Urinary bladder (tissue), 4 donors: ENCODE data around the gene MYOF. TPM values are rescaled to one million over a fixed set of nuclear protein-coding genes. Genes with fewer than 3 reads are reported as not detected.
"Not testable (repeated sequence)": the region's sequence is repeated elsewhere in the genome, so short reads cannot be mapped to it uniquely, and the experiment has no call there.

Source experiments
- DNase-seq: peaks from one replicate; pipeline ENCODE4 v3.0.0-alpha.2; 2015; ENCODE audit errors: extremely low spot score
- H3K27ac ChIP-seq: one replicate; pipeline ENCODE4 v1.5.1; 2013; ENCODE audit warnings: low read depth, mild to moderate bottlenecking, moderate library complexity
- H3K36me3 ChIP-seq: one replicate; pipeline ENCODE4 v1.6.1; 2013; ENCODE audit warnings: mild to moderate bottlenecking, moderate library complexity; ENCODE audit not compliant: insufficient read depth
- H3K4me1 ChIP-seq: one replicate; pipeline ENCODE4 v1.6.1; 2013; ENCODE audit warnings: mild to moderate bottlenecking, moderate library complexity; ENCODE audit not compliant: insufficient read depth
- H3K4me3 ChIP-seq: one replicate; pipeline ENCODE4 v1.5.1; 2013; ENCODE audit warnings: low read depth, low read length
- WGBS: extraction: QIAGEN DNeasy Blood & Tissue Kit; methylation state at CpG from one replicate; pipeline ENCODE4 v1.1.7; 2013; 5-methylcytosine and 5-hydroxymethylcytosine counted together
- polyA plus RNA-seq: library from polyadenylated mRNA; stranded (reverse); fragments of 200-250 nt; gene quantifications from one replicate; pipeline ENCODE4 v1.2.3, GENCODE V29; 2013
- total RNA-seq: library from RNA; depleted of rRNA; stranded (reverse); fragments of >200 nt; gene quantifications from one replicate; pipeline ENCODE4 v1.2.3, GENCODE V29; 2014
- donor health status: healthy with polysubstance abuse.
- donor health status: healthy.

The MYOF gene
- total and polyA plus RNA-seq, 2 donors, result 61.3 to 99.1 TPM

DNA sequence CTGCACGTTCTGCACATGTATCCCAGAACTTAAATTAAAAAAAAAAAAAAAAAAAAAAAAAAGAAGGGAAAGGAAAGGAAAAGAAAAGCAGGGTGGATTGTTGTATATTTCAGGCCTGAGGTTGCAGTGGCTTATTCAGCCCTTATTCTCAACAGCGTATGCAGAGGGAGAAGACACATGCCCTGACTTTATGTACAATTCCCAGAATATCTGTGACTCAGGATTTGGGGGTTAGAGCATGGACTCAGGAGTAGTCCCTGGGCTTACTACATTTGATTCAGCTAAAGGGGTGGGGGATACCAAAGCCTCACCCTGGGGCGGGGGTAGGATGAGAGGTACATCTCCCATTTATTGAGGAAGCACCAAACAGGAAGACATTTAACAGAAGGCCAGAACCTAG lies 137.4 kb downstream of the MYOF start:
- peaks cover 2% of the 10 kb centered on the region for H3K36me3 ChIP-seq
- DNase-seq, result no peak
- H3K27ac ChIP-seq, result no peak overlapping the region
- WGBS, result 83% methylated on average over 3 of the region's 3 CpGs
- no peak overlapping the region for H3K4me3 ChIP-seq
- no peaks in the 10 kb centered on the region for H3K4me1 ChIP-seq

DNA sequence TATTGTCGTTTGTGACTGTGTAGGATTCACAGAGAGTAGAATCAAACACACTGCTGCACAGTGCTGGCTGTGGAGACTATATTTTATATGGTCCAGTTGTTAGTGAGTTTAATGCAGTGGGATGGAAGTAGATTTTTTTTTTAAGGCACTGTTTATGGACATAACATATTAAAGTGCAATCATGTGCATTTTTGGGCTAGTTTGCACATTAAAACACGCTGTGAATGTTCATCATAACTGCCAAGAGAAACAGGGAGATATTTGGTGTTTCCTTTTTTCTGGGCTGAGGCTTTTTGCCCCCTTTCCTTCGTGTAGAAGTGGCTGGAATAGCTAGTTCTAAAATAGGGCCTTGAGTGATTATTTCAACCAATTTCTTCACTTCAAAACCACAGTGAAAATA lies 139.2 kb downstream of the MYOF start:
- Histone ChIP-seq H3K36me3 (peaks cover 3% of the 10 kb centered on the region), H3K4me1 (no peaks in the 10 kb centered on the region), H3K4me3 (no peak overlapping the region), H3K27ac (no peak overlapping the region)
- WGBS, result 58% methylated on average over 3 of the region's 3 CpGs
- no peak for DNase-seq

DNA sequence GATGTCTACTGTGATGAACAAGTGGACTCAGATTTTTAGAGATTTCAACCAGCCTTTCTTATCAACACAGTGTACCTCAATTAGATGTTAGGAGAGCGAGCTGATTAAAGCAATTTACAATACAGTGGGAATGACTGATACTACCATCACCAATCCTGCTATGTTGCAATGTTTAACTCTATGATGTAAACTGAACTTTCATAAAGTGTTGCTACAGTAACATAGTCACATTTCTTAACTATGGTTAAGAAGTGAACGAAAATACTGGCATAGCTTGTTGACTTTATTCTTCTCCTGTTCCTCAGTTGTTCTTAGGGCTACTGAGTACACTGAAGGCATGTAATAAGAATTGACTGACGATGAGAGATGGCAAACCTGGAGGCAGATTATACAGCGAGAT lies 139.8 kb downstream of the MYOF start:
- Histone ChIP-seq H3K4me3 (no peak overlapping the region), H3K36me3 (peaks cover 3% of the 10 kb centered on the region), H3K27ac (no peak overlapping the region), H3K4me1 (no peaks in the 10 kb centered on the region)
- WGBS, result 81% methylated on average over 4 of the region's 4 CpGs
- DNase-seq, result no peak

DNA sequence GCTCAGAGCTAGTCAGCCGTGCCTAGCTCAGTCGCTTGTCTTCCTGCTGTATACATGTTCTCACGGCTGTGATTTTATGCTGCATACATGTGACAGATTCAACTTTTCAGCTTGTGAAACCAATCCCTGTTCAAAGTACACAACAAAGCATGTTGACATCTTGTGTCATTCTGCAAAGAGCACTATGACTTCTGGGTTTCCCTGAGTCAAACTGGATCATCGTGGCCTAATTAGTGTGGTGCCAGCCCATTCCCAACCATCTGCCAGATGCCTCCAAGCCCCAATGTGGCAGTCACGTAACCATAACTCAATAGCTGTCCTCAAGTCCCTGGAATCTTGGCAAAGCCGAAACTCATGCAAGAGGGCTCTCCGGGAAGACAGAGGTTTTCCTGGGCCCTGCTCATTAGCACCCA lies 144.8 kb downstream of the MYOF start:
- H3K4me3 ChIP-seq, result no peak overlapping the region
- WGBS, result 81% methylated on average over 7 of the region's 7 CpGs
- H3K4me1 ChIP-seq, result no peaks in the 10 kb centered on the region
- DNase-seq, result no peak
- H3K36me3 ChIP-seq, result peaks cover 6% of the 10 kb centered on the region
- no peak overlapping the region for H3K27ac ChIP-seq

DNA sequence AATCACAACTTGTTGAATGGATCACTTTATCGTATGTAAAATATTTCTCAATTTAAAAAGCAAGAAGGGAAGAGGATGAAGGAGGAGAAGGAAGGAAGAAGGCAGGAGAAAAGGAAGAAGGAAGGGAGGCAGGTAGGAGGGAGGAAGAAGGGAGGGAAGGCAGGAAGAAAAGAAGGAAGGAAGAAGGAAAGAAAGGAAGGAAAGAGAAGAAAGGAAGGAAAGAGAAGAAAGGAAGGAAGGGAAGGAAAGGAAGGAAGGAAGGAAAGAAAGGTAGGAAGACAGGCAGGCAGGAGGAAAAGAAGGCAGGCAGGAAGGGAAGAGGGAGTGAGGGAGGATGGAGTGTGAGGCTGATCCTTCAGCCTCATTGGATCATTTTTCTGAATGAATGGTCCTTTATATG lies 145.5 kb downstream of the MYOF start:
- Histone ChIP-seq H3K4me1 (no peaks in the 10 kb centered on the region), H3K27ac (no peak overlapping the region), H3K4me3 (no peak overlapping the region), H3K36me3 (peaks cover 6% of the 10 kb centered on the region)
- WGBS, result 100% methylated on average over 1 of the region's 1 CpG
- no peak for DNase-seq

DNA sequence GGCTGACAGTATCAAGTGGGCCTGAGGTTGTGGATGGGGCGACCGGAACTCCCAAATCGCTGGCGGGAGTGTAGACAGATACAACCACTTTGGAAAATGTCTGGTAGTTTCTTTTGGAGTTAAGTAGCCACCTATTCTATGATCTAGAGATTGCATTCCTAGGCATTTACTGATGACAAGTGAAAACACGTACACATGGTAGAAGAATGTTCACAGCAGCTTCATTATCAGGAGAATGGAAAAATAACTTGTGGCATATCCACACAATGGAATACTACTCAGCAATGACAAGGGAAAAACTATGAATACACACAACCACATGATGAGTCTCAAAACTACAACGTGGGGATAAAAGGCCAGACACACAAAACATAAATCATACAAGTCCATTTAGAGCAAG lies 146.0 kb downstream of the MYOF start:
- WGBS, result 94% methylated on average over 6 of the region's 6 CpGs
- peaks cover 6% of the 10 kb centered on the region for H3K36me3 ChIP-seq
- no peak for DNase-seq
- no peak overlapping the region for H3K4me3 ChIP-seq
- no peaks in the 10 kb centered on the region for H3K4me1 ChIP-seq
- no peak overlapping the region for H3K27ac ChIP-seq

DNA sequence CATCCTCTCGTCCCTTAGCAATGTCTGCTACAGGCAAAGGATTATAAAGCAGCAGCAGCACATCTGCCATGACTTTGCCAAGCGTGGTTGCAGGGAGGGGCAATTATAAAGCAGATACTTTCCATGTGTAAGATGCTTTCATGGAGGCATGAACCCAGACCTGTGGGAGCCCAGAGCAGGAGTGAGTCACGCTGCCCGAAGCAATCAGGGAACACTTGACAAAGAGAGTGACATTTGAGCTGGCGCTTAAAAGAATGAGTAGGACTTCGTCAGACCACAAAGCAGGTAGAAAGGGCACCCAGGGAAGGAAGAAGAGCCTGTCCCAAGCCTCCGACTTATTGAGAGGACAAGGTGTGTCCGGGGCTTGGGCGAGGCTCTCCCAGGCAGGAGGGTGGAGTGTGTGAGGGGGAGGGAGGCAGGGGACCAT lies 147.2 kb downstream of the MYOF start:
- 85% methylated on average over 9 of the region's 9 CpGs for WGBS
- Histone ChIP-seq H3K36me3 (peaks cover 8% of the 10 kb centered on the region), H3K27ac (no peak overlapping the region), H3K4me1 (no peaks in the 10 kb centered on the region), H3K4me3 (no peak overlapping the region)
- DNase-seq, result no peak

DNA sequence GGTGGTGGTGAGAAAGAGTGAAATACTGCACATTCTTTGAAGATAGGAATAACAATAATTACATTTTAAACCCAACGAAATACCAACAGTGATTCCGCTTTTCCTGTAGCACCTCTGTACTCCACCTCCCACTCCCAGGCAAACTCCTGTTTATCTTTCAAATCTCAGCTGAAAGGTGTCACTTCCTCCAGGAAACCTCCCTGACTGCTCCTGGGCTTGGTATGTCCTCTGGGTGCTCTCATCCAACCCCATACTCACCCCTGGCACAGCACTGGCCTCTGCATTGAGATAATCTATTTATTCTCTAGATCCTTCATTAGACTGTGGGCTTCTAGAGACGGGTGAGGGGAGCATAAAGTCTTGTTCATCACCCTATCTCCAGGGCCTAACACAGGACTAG lies 148.0 kb downstream of the MYOF start:
- 88% methylated on average over 3 of the region's 3 CpGs for WGBS
- no peaks in the 10 kb centered on the region for H3K4me1 ChIP-seq
- H3K27ac ChIP-seq, result no peak overlapping the region
- peaks cover 8% of the 10 kb centered on the region for H3K36me3 ChIP-seq
- DNase-seq, result no peak
- no peak overlapping the region for H3K4me3 ChIP-seq

DNA sequence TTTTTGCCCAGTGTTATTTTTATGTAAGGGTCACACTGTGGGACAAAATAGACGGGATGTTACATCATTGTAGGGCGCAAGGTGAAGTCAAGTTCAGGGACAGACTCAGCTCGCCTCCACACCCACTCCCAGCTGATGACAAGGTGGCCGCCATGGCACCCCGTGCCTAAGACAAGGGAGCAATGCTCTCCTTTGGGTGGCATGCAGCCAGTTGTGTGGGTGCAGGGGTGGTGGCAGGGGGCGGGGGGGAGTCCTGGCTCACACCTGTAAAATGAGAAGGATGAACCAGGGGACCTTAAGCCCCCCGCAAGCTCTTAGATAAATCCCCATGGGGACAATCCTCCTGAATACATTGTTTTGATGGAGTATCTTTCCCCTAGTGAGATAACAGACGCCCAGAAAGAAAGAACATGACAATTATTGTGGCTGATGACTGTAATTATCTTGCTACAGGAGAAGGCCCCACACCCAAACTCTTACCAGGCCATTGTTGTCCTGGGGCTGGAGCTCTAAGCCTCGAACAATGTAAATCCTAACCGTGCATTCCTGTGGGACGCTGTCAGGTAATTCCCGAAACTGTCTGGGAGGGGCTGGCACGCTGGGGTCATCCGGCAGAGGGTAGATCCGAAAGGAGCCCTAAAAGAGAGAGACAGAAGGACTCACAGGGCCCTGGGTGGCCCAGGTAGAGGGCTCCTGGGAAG lies 148.7 kb downstream of the MYOF start:
- peaks cover 6% of the 10 kb centered on the region for H3K36me3 ChIP-seq
- WGBS, result 80% methylated on average over 15 of the region's 15 CpGs
- H3K4me1 ChIP-seq, result no peaks in the 10 kb centered on the region
- no peak for DNase-seq
- no peak overlapping the region for H3K27ac ChIP-seq
- no peak overlapping the region for H3K4me3 ChIP-seq

DNA sequence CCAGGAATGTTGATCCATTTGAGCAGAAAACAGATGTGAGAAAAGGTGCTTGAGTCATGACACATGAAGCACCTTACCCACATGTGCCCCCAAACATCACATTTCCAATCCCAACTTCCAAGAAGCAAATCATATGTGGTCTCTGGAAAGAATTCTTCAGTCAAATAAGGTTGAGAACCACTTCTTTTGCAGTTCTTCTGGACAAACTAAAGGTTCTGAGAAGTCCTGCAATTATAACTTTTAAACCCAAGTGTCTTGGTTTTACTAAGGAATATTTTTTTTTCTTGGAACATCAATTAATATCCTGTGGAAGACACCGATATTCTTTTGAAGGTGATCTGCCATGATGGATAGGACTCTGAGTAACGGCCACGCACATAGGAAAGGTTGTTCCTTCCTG lies 151.3 kb downstream of the MYOF start:
- Histone ChIP-seq H3K4me1 (no peaks in the 10 kb centered on the region), H3K27ac (no peak overlapping the region), H3K4me3 (no peak overlapping the region), H3K36me3 (peaks cover 7% of the 10 kb centered on the region)
- WGBS, result 91% methylated on average over 3 of the region's 3 CpGs
- no peak for DNase-seq

DNA sequence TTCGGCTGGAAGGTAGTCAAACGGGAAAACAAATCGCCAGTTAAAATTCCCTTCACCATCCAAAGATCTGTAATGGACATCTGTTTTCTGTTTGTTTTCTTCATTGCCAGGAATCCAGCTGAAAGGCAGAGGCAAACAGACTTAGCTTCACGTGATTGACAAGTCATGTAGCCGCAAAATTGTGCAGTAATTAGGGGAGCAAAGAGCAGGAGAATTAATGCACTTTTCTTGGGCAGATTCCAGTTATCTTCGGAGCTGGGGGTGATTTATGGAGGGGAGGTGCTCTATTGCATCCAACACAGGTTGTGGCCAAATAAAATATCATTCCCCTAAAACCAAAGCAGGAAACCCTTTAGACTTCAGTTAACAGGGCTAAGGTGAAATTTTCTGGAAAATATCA lies 162.2 kb downstream of the MYOF start:
- peak; percentile 10 for DNase-seq
- Histone ChIP-seq H3K36me3 (peaks cover 5% of the 10 kb centered on the region), H3K4me1 (no peaks in the 10 kb centered on the region), H3K27ac (no peak overlapping the region), H3K4me3 (no peak overlapping the region)
- 50% methylated on average over 6 of the region's 6 CpGs for WGBS

DNA sequence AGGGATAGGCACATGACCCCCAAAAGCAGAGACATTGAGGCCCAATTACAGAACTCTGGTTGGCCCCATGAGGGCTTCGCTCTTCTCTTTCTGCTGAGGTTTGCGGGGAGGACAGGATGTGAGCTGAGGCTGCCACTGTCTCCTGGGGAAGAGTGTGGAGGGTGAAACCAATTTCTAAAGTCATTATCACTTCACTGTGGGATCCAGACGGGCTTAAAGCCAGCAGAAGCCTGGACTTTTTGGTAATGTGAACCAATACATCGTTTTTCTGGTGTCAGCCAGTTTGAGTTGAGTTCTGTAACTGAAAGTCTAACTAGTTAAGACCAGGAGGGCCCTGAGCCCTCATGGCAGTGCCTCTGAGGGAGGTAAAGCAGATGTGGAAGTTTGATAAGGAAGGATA lies 163.0 kb downstream of the MYOF start:
- DNase-seq, result no peak
- Histone ChIP-seq H3K4me3 (no peak overlapping the region), H3K27ac (no peak overlapping the region), H3K4me1 (no peaks in the 10 kb centered on the region), H3K36me3 (peaks cover 5% of the 10 kb centered on the region)
- WGBS, result 81% methylated on average over 4 of the region's 4 CpGs

DNA sequence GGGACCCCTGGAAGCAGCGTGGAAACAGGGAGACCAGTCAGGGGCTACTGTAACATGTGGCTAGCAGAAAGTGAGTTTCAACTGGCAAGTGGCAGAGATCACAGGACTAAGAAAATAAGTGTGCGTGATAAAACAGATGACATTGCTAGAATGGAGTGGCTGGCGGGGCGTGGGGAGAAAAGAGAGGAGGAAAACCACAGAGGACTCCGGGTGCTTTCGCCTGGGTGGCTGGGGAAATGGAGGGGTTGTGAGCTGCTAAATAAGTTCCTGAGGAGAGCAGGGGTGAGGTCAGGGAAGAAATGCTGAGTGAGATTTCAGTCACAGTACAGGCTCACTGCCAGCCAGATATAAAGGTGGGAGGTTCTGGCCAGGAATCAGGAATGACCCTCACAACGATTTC lies 166.9 kb downstream of the MYOF start:
- H3K36me3 ChIP-seq, result peaks cover 5% of the 10 kb centered on the region
- DNase-seq, result no peak
- no peak overlapping the region for H3K27ac ChIP-seq
- no peak overlapping the region for H3K4me3 ChIP-seq
- H3K4me1 ChIP-seq, result no peaks in the 10 kb centered on the region
- 73% methylated on average over 7 of the region's 7 CpGs for WGBS

DNA sequence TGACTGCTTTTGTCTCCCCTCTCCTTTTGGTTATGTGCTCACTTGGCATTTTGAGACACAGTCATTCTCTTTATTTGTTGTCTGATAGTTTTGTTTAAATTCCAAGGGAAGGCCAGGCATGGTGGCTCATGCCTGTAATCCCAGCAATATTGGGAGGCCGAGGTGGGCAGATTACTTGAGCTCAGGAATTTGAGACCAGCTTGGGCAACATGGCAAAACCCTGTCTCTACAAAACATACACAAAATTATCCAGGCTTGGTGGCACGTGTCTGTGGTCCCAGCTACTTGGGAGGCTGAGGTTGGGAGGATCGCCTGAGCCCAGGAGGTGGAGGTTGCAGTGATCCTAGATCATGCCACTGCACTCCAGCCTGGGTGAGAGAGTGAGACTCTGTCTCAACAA lies 167.5 kb downstream of the MYOF start:
- H3K4me1 ChIP-seq, DNase-seq, H3K36me3 ChIP-seq, H3K27ac ChIP-seq, H3K4me3 ChIP-seq: not testable (repeated sequence)
- WGBS, result 88% methylated on average over 3 of the region's 3 CpGs

DNA sequence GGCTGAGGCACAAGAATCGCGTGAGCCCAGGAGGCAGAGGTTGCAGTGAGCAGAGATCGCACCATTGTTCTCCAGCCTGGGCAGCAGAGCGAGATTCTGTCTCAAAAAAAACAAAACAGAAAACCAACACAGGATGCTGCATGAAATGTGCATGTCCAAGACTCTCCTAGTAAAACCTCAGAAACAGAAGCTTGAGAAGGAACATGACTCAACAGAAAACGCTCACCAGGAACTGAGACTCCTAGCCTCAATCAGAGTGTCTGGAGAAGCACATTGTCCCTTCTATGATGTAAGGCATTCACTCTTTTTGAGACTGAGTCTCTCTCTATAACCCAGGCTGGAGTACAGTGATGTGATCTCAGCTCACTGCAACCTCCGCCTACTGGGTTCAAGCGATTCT lies 168.3 kb downstream of the MYOF start:
- Histone ChIP-seq H3K4me1 (no peaks in the 10 kb centered on the region), H3K4me3 (no peak overlapping the region), H3K36me3 (peaks cover 11% of the 10 kb centered on the region), H3K27ac (no peak overlapping the region)
- 91% methylated on average over 7 of the region's 7 CpGs for WGBS
- DNase-seq, result no peak
